ENCODE results near the gene WDR89.

DNA sequence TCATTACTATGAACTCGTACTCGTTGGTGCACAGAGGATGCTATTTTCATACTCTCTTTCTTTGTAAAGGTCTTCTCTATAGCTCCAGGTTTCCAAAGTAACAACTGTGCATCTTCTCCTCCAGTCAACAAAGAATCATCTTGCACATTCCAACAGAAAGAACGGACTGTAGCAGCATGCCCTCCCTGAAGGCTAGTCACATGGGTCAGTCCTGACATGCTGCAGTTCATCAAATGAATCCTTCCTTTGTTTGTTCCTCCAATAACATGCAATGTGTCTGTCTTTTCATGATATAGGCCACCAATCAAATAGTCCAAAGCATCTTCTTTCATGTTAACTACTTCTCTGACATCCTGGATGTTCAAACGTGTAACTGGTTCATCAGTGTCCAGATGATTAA, 42.9 kb downstream of the WDR89 start:
- TF ChIP-seq CTCF (conservative IDR thresholded peaks at IDR 0.05; ENCODE audit: low read depth, low read length) (no peak), EZH2 (IDR thresholded peaks at IDR 0.05; ENCODE audit: borderline replicate concordance, low read depth, low read length, poor library complexity, severe bottlenecking) (no peak)

All from A673 (cell line).